Measurements from ENCODE around the gene AMMECR1. TPM values are rescaled to one million over a fixed set of nuclear protein-coding genes. Genes with fewer than 3 reads are reported as not detected.

AMMECR1 gene
- total RNA-seq, 1 donor from 2014 or later: 16.0 TPM

GRCh38 chrX:110326712-110327111 lies 8.8 kb upstream of the AMMECR1 start:
- TF ChIP-seq, protein P1, sequence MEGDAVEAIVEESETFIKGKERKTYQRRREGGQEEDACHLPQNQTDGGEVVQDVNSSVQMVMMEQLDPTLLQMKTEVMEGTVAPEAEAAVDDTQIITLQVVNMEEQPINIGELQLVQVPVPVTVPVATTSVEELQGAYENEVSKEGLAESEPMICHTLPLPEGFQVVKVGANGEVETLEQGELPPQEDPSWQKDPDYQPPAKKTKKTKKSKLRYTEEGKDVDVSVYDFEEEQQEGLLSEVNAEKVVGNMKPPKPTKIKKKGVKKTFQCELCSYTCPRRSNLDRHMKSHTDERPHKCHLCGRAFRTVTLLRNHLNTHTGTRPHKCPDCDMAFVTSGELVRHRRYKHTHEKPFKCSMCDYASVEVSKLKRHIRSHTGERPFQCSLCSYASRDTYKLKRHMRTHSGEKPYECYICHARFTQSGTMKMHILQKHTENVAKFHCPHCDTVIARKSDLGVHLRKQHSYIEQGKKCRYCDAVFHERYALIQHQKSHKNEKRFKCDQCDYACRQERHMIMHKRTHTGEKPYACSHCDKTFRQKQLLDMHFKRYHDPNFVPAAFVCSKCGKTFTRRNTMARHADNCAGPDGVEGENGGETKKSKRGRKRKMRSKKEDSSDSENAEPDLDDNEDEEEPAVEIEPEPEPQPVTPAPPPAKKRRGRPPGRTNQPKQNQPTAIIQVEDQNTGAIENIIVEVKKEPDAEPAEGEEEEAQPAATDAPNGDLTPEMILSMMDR (IDR thresholded peaks at IDR 0.05; ENCODE audit: insufficient read depth, low read length, poor library complexity, severe bottlenecking): no peak
- H3K36me3 ChIP-seq (ENCODE audit: control insufficient read depth, insufficient read depth, low read length): no peaks in the 10 kb centered on the region
- DNase-seq (ENCODE audit: low read depth): no peak
- no peaks in the 10 kb centered on the region for H3K27me3 ChIP-seq (ENCODE audit: control insufficient read depth, insufficient read depth, low read length)
- H3K4me3 ChIP-seq (ENCODE audit: low read depth, low read length): no peak overlapping the region

DNA sequence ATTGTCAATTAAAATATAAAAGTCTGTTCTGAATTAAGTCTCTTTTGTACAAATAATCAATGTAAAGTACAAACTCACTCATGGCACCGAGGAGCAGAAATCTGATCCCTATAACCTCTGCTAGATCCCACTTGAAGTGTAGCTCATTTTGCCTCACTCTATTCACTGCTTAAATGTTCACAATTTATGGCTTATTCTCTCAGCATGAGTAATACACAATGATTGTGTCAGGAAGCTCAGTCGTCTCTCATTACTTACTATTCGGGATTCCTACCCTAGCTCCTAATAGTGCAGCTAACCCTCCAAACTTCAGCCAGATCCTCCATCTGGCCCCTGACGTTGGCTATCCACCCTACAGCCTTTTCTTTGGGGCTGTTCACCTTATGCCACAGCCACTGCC lies 4.7 kb upstream of the AMMECR1 start:
- H3K4me3 ChIP-seq (ENCODE audit: low read depth, low read length): no peak overlapping the region
- DNase-seq (ENCODE audit: low read depth): no peak
- TF ChIP-seq, protein P1 (IDR thresholded peaks at IDR 0.05; ENCODE audit: insufficient read depth, low read length, poor library complexity, severe bottlenecking): no peak
- H3K27me3 ChIP-seq (ENCODE audit: control insufficient read depth, insufficient read depth, low read length): no peaks in the 10 kb centered on the region
- no peaks in the 10 kb centered on the region for H3K36me3 ChIP-seq (ENCODE audit: control insufficient read depth, insufficient read depth, low read length)

- no peak overlapping the region for H3K4me3 ChIP-seq (ENCODE audit: low read depth, low read length)
- TF ChIP-seq, protein P1 (IDR thresholded peaks at IDR 0.05; ENCODE audit: insufficient read depth, low read length, poor library complexity, severe bottlenecking): no peak
- DNase-seq (ENCODE audit: low read depth): no peak
- no peaks in the 10 kb centered on the region for H3K27me3 ChIP-seq (ENCODE audit: control insufficient read depth, insufficient read depth, low read length)
- no peaks in the 10 kb centered on the region for H3K36me3 ChIP-seq (ENCODE audit: control insufficient read depth, insufficient read depth, low read length)
Observed at GRCh38 chrX:110321670-110322069, 3.8 kb upstream of the AMMECR1 start.

DNA sequence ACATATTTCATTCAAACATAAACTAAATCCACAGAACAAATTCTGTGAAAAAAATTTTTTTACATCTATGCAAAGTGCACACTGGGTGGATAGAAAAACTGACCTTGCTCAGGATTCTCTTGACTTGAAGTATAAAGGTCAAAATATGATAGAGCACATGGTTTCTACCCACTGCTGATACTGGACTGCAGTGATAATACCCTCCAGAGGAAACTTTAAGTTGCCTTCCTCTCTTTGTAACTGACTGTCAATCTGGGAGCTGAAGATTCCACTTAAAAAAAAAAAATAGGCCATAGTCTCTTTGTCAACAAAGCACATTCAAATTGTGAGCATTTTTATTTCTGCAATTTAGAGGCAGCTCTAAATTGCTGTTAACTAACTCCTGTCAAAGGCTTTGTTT lies 3.2 kb upstream of the AMMECR1 start:
- Histone ChIP-seq H3K36me3 (ENCODE audit: control insufficient read depth, insufficient read depth, low read length) (no peaks in the 10 kb centered on the region), H3K27me3 (ENCODE audit: control insufficient read depth, insufficient read depth, low read length) (no peaks in the 10 kb centered on the region), H3K4me3 (ENCODE audit: low read depth, low read length) (no peak overlapping the region)
- no peak for DNase-seq (ENCODE audit: low read depth)
- TF ChIP-seq, protein P1 (IDR thresholded peaks at IDR 0.05; ENCODE audit: insufficient read depth, low read length, poor library complexity, severe bottlenecking): no peak

DNA sequence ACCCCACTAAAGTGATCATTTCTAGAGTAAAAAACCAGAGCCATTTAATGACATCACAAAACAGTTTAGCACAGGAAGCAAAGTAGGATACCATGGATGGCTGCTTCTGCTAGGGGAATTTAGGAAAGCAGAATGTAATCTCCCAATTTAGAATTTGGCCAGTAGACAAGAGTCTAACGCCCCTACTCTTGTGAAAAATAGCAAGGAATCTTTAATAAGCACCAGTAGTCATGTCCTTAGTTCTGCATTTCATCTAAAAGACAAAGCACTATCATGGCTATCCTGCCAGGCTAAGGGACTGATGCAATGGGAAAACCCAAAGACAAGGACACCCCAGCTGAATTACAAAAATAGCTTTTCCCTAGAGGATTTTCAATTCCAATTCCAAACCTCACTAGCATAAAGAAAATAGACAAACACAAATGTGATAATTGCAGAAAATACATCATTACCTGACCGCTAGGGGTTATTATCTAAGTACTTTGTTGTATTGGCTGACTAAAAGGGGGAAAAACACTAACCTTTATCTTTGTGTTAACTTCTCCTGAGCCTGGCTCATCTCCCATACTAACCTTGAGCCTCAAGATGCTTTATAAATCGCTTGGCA lies 2.6 kb upstream of the AMMECR1 start:
- H3K4me3 ChIP-seq (ENCODE audit: low read depth, low read length): no peak overlapping the region
- no peaks in the 10 kb centered on the region for H3K36me3 ChIP-seq (ENCODE audit: control insufficient read depth, insufficient read depth, low read length)
- H3K27me3 ChIP-seq (ENCODE audit: control insufficient read depth, insufficient read depth, low read length): no peaks in the 10 kb centered on the region
- DNase-seq (ENCODE audit: low read depth): no peak
- TF ChIP-seq, protein P1 (IDR thresholded peaks at IDR 0.05; ENCODE audit: insufficient read depth, low read length, poor library complexity, severe bottlenecking): no peak

DNA sequence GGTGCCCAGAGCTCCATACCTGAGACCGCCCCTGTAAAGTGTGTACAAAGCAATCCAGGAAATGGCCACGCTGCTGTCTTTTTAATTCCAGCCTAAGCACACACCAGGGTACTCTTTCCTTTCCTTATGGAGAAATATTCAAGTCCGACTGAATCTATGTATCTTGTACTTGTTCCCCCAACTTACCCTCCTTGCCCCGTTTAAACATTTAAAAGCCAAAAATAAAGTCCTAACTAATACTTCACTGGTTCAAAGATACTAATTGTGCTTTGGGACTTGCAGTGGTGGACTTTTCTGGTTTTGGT lies 731 bp upstream of the AMMECR1 start:
- no peak for DNase-seq (ENCODE audit: low read depth)
- peak overlapping the region; percentile 81 for H3K4me3 ChIP-seq (ENCODE audit: low read depth, low read length)
- no peaks in the 10 kb centered on the region for H3K27me3 ChIP-seq (ENCODE audit: control insufficient read depth, insufficient read depth, low read length)
- no peaks in the 10 kb centered on the region for H3K36me3 ChIP-seq (ENCODE audit: control insufficient read depth, insufficient read depth, low read length)
- TF ChIP-seq, protein P1 (IDR thresholded peaks at IDR 0.05; ENCODE audit: insufficient read depth, low read length, poor library complexity, severe bottlenecking): no peak
